ENCODE results near the gene RPL27.

GRCh38 chr17:43028221-43028861 lies 30.1 kb downstream of the RPL27 start:
- TF ChIP-seq POLR2AphosphoS5 (IDR thresholded peaks at IDR 0.05; ENCODE audit: low read depth) (no peak), CTCF (IDR thresholded peaks at IDR 0.05; ENCODE audit: insufficient read depth, low read length) (no peak), GABPA (IDR thresholded peaks at IDR 0.05; ENCODE audit: low read depth) (no peak), REST (IDR thresholded peaks at IDR 0.05; ENCODE audit: insufficient replicate concordance, low read depth) (no peak)
